Measurements from ENCODE around the gene KLHL29.

KLHL29 gene

DNA sequence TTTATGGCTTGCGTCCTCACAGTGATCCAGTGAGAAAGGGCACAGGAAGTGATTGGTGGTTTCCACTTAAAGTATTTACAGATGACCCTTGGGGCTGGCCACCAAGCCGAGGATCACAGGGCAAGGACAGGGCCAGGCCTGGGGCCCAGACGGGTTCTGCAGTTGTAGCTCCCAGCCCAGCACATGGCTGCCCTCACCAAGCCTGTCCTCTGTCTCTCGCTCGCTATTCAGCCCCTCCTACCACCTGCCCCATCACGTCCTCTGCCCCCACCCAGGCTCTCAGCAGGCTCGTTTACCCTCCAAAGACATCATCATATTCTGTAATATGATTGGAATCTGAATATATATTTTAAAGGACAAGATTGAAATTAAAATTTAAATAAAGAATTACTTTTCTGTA is 246.0 kb downstream of the KLHL29 start:
- Histone ChIP-seq H3K4me1 (peaks cover 8% of the 10 kb centered on the region), H3K27me3 (no peaks in the 10 kb centered on the region), H3K4me3 (ENCODE audit: low read depth, low read length) (no peak overlapping the region), H3K36me3 (no peaks in the 10 kb centered on the region), H3K9me3 (no peaks in the 10 kb centered on the region)
- no peak for DNase-seq
- TF ChIP-seq, protein P1, sequence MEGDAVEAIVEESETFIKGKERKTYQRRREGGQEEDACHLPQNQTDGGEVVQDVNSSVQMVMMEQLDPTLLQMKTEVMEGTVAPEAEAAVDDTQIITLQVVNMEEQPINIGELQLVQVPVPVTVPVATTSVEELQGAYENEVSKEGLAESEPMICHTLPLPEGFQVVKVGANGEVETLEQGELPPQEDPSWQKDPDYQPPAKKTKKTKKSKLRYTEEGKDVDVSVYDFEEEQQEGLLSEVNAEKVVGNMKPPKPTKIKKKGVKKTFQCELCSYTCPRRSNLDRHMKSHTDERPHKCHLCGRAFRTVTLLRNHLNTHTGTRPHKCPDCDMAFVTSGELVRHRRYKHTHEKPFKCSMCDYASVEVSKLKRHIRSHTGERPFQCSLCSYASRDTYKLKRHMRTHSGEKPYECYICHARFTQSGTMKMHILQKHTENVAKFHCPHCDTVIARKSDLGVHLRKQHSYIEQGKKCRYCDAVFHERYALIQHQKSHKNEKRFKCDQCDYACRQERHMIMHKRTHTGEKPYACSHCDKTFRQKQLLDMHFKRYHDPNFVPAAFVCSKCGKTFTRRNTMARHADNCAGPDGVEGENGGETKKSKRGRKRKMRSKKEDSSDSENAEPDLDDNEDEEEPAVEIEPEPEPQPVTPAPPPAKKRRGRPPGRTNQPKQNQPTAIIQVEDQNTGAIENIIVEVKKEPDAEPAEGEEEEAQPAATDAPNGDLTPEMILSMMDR (IDR thresholded peaks at IDR 0.05; ENCODE audit: low read depth, low read length): no peak

DNA sequence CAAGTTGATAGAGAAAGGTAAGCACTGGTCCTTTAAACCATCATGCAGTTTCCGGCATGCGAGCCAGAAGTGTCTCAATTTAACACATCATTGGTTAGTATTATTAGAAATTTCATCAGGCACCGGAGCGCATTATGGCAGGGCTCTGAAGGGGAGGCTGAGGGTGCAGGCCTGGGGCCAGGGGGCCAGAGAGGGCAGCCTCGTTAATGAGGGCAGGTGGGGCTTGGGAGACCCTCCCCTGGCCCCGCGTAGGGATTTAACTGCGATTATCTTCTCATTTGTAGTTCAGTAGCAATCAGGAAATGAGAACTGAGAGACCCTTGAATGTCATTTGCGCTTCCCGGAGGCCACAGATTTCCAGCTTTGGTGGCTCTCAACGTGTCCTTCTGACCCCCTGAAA is 246.4 kb downstream of the KLHL29 start:
- peaks cover 11% of the 10 kb centered on the region for H3K4me1 ChIP-seq
- H3K36me3 ChIP-seq: no peaks in the 10 kb centered on the region
- no peaks in the 10 kb centered on the region for H3K27me3 ChIP-seq
- H3K4me3 ChIP-seq (ENCODE audit: low read depth, low read length): no peak overlapping the region
- TF ChIP-seq, protein P1 (IDR thresholded peaks at IDR 0.05; ENCODE audit: low read depth, low read length): no peak
- DNase-seq: no peak
- no peaks in the 10 kb centered on the region for H3K9me3 ChIP-seq

DNA sequence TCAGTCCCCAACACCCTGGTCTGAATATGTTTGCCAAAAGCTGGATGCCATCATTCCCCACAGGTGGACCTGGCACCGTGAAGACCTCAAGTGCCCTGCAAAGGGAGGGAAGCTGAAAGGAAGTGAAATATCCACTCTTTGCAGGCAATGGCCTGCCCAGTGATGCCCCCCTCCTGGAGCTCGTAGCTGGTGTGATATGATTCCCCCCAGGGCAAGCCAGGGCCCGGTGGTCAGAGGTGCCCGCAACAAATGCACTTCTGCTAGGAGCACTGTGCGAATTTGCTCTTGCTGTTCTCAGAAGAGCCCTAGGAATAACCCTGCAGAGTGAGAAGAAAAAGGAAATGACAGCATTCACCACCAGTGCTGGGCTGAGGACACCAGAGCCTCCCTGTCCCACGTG is 247.4 kb downstream of the KLHL29 start:
- DNase-seq: no peak
- Histone ChIP-seq H3K27me3 (no peaks in the 10 kb centered on the region), H3K4me1 (peaks cover 16% of the 10 kb centered on the region), H3K36me3 (no peaks in the 10 kb centered on the region), H3K9me3 (no peaks in the 10 kb centered on the region), H3K4me3 (ENCODE audit: low read depth, low read length) (no peak overlapping the region)
- TF ChIP-seq, protein P1 (IDR thresholded peaks at IDR 0.05; ENCODE audit: low read depth, low read length): no peak

DNA sequence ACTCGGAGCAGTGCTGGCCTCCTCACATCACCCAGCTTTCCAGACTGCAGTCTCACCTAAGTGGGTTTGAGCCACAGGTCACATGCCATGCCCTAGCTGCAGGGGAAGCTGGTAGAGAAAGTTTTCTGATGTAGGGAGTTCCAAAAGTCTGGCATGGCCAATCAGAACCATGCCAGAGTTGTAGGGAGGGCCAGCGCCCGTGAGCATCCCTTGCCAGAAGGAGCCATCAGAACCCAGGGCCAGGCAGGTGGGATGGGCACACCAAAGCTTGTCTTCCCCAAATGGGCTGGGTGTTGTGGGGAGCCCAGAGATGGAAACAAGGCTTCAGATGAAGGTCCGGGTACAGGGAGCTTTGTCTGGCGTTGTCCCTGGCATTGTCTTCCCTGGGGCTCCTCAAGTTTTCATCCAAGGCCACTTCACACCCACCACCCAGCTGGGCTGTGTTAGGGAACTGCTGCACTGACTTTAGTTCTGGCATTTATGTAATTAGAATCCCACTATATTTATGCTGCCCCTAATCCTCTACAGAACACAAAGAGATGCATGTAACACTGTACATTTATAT is 247.9 kb downstream of the KLHL29 start:
- TF ChIP-seq, protein P1 (IDR thresholded peaks at IDR 0.05; ENCODE audit: low read depth, low read length): no peak
- H3K36me3 ChIP-seq: no peaks in the 10 kb centered on the region
- H3K9me3 ChIP-seq: no peaks in the 10 kb centered on the region
- no peaks in the 10 kb centered on the region for H3K27me3 ChIP-seq
- DNase-seq: no peak
- peaks cover 16% of the 10 kb centered on the region for H3K4me1 ChIP-seq
- no peak overlapping the region for H3K4me3 ChIP-seq (ENCODE audit: low read depth, low read length)

DNA sequence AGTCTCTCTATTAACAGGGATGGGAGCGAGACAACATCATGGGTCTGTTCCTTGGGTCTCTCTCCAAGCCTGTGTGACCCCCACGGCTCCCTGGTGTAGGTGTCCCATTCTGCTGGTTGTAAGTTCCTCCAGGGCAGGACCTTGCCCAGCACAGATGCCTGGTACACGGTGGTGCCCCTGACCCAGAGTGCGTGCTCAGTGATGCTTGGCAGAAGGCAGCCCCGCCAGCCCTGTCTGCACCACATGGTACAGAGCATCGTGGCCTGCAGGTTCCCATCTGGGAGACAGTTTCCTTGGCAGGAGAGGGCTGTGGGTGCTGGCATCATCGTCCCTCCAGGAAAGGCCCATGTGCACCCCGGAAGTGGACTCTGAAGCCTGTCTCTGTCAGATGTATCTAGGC is 249.0 kb downstream of the KLHL29 start:
- Histone ChIP-seq H3K9me3 (no peaks in the 10 kb centered on the region), H3K36me3 (no peaks in the 10 kb centered on the region), H3K27me3 (no peaks in the 10 kb centered on the region), H3K4me1 (peaks cover 16% of the 10 kb centered on the region), H3K4me3 (ENCODE audit: low read depth, low read length) (no peak overlapping the region)
- DNase-seq: no peak
- TF ChIP-seq, protein P1 (IDR thresholded peaks at IDR 0.05; ENCODE audit: low read depth, low read length): no peak

DNA sequence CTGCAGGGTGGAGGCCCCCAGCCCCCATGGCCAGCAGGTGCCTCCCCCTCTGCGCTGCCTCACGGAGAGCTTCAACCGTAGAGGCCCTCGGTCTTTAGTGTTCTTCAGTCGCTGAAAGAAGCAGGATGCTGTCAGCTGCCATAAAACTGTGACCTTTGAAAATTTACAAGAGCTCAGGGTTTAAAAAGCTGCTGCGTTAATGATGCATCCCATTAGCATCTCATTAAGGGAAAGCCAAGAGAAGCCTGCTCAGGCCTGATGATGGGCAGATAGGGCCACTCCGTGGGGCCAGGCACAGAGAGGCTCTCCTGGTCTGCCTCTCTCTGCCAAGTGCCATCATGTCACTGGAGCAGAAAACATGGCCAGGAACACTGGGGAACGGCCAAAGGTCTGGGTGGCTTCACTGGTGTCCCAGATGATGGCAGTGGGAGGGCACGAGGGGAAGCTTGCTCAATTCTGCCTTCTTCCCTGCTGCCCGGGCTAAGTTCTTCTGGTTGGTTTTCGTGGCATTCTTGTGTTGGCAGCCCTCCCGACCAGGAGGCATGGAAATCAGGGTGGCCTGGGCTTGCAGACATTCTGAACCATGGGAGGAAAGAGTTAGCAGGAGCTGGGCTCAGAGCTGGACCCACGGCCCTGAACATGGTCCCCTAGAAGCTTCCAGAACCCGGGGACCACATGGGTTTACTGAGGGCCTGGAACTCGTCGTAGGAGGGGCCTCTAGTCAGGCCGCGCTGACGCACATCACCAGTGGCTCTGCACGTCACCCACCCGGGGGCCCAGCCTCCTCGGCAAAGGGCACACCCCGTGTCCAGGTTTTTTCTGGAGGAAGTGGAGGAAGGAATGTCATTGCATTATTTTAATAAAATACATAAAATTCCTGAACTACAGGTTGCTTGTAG is 250.7 kb downstream of the KLHL29 start:
- no peaks in the 10 kb centered on the region for H3K27me3 ChIP-seq
- H3K4me3 ChIP-seq (ENCODE audit: low read depth, low read length): no peak overlapping the region
- H3K36me3 ChIP-seq: no peaks in the 10 kb centered on the region
- no peaks in the 10 kb centered on the region for H3K9me3 ChIP-seq
- TF ChIP-seq, protein P1 (IDR thresholded peaks at IDR 0.05; ENCODE audit: low read depth, low read length): no peak
- H3K4me1 ChIP-seq: peaks cover 20% of the 10 kb centered on the region
- DNase-seq: no peak
